H1 (cell line): ENCODE data around the gene ZPBP. TPM values are rescaled to one million over a fixed set of nuclear protein-coding genes. Genes with fewer than 3 reads are reported as not detected.

Experiments
- EP300 ChIP-seq, 2 experiments: IDR thresholded peaks; 1 replicate in 1 of 2; 2 replicates in 1 of 2; pipeline ENCODE4 v1.6.1; 2011 to 2012; ENCODE audit warnings: low read depth in 2 of 2, low read length in 2 of 2, mild to moderate bottlenecking in 2 of 2, borderline replicate concordance in 1 of 2, inconsistent platforms in 1 of 2, moderate library complexity in 1 of 2
- FOSL1 ChIP-seq: IDR thresholded peaks from 2 replicates; pipeline ENCODE4 v1.6.1; 2011; ENCODE audit warnings: mild to moderate bottlenecking, low read depth, low read length, moderate library complexity; ENCODE audit not compliant: insufficient read depth
- HDAC6 ChIP-seq: IDR thresholded peaks from one replicate; pipeline ENCODE4 v1.7.1; 2012; ENCODE audit warnings: low read depth, mild to moderate bottlenecking, inconsistent platforms, low read length, moderate library complexity
- JUN ChIP-seq: IDR thresholded peaks from 2 replicates; pipeline ENCODE4 v1.6.1; 2011; ENCODE audit warnings: low read depth, mild to moderate bottlenecking, improper control_type of control experiment, low read length
- JUND ChIP-seq: IDR thresholded peaks from 2 replicates; pipeline ENCODE4 v1.6.1; 2011; ENCODE audit warnings: mild to moderate bottlenecking, improper control_type of control experiment, low read length
- KDM1A ChIP-seq: fragments of 200-600, 300-600 bp; sonication (generic); IDR thresholded peaks from 2 replicates; pipeline ENCODE4 v1.7.1; 2016; ENCODE audit warnings: mild to moderate bottlenecking, low read length, borderline replicate concordance
- KDM4A ChIP-seq: IDR thresholded peaks from one replicate; pipeline ENCODE4 v1.7.1; 2012; ENCODE audit warnings: low read depth, mild to moderate bottlenecking, moderate library complexity, low read length, inconsistent platforms; ENCODE audit not compliant: severe bottlenecking
- MAX ChIP-seq: IDR thresholded peaks from 2 replicates; pipeline ENCODE4 v1.6.1; 2012; ENCODE audit warnings: inconsistent platforms
- NRF1 ChIP-seq: IDR thresholded peaks from 2 replicates; pipeline ENCODE4 v1.6.1; 2011; ENCODE audit warnings: mild to moderate bottlenecking, low read depth, low read length, improper control_type of control experiment
- POLR2A ChIP-seq, 2 experiments: IDR thresholded peaks; 1 replicate in 1 of 2; 2 replicates in 1 of 2; pipeline ENCODE4 v1.6.1; 2011; ENCODE audit warnings: low read depth in 2 of 2, low read length in 2 of 2, mild to moderate bottlenecking in 2 of 2; ENCODE audit errors: control extremely low read depth in 1 of 2
- RFX5 ChIP-seq: IDR thresholded peaks from 2 replicates; pipeline ENCODE4 v1.6.1; 2011; ENCODE audit warnings: low read depth, low read length, improper control_type of control experiment, borderline replicate concordance
- RNF2 ChIP-seq: fragments of 200-900, 300-1000 bp; sonication (generic); IDR thresholded peaks from 2 replicates; pipeline ENCODE4 v1.7.1; 2016; ENCODE audit warnings: borderline replicate concordance, low read depth, mild to moderate bottlenecking, antibody characterized with exemption, low read length; ENCODE audit not compliant: poor library complexity, severe bottlenecking; ENCODE audit errors: missing control alignments
- SIRT6 ChIP-seq: IDR thresholded peaks from one replicate; pipeline ENCODE4 v1.7.1; 2012; ENCODE audit warnings: low read length, inconsistent platforms
- SP1 ChIP-seq: IDR thresholded peaks from 2 replicates; pipeline ENCODE4 v1.6.1; 2011; ENCODE audit warnings: low read depth, low read length
- TAF1 ChIP-seq: IDR thresholded peaks from 2 replicates; pipeline ENCODE4 v1.6.1; 2011; ENCODE audit warnings: mild to moderate bottlenecking, low read depth, low read length
- TCF12 ChIP-seq: IDR thresholded peaks from 2 replicates; pipeline ENCODE4 v1.6.1; 2011; ENCODE audit warnings: low read depth, mild to moderate bottlenecking, low read length
- YY1 ChIP-seq: IDR thresholded peaks from 2 replicates; pipeline ENCODE4 v1.6.1; 2011; ENCODE audit warnings: low read depth, mild to moderate bottlenecking, low read length
- ZNF274 ChIP-seq: IDR thresholded peaks from 2 replicates; pipeline ENCODE4 v1.7.0; 2012; ENCODE audit warnings: low read length, borderline replicate concordance; ENCODE audit errors: extremely low read depth
- polyA plus RNA-seq, 7 experiments: library from polyadenylated mRNA; depleted of rRNA in 3 of 7; stranded (reverse) in 5 of 7; unstranded in 2 of 7; fragments of >200 nt in 5 of 7; fragments of 200-250 nt in 2 of 7; gene quantifications; 1 replicate in 5 of 7; 2 replicates in 1 of 7; 4 replicates in 1 of 7; pipeline versions ENCODE4 v1.2.1 to v1.2.3, GENCODE V29; 2011 to 2013; ENCODE audit warnings: missing spikeins in 2 of 7, mixed read lengths in 2 of 7
- total RNA-seq: library from RNA; stranded (reverse); fragmentation: NEBNext Ultra II Directional; extraction: Animal tissue kit (Norgen Biotek cat#: 25700); gene quantifications from 2 replicates; pipeline ENCODE4 v1.2.1, GENCODE V29; 2021
- TF ChIP-seq, protein P1 (sequence below): IDR thresholded peaks from 2 replicates; pipeline ENCODE4 v1.6.1; 2012; ENCODE audit warnings: inconsistent platforms

The ZPBP gene
- total and polyA plus RNA-seq, 2 of the 8 experiments (the other 6 are each of a cell fraction or from before 2014, with no cell fraction given) = not detected

DNA sequence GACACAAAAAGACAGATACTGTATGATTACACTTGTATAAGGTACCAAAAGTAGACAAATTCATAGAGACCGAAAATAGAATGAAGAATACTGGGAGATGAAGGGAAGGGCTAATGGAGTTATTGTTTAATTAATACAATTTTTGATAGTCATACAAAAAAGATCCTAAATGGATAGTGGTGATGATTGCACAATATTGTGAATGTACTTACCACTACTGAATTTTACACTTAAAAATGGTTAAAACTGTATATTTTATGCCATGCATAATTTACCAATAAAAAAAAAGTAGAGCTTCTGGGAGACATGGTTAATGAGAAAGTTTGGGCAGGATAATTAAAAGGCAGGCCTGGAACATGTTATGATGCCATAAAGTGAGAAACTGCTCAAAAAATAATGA lies 119.0 kb downstream of the ZPBP start (continued):
- no peak for TF ChIP-seq NRF1
- TF ChIP-seq RFX5 = no peak
- TF ChIP-seq KDM4A = no peak
- TF ChIP-seq RNF2 = no peak
- TF ChIP-seq, protein P1, sequence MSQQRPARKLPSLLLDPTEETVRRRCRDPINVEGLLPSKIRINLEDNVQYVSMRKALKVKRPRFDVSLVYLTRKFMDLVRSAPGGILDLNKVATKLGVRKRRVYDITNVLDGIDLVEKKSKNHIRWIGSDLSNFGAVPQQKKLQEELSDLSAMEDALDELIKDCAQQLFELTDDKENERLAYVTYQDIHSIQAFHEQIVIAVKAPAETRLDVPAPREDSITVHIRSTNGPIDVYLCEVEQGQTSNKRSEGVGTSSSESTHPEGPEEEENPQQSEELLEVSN = no peak
- TF ChIP-seq YY1 = no peak
- no peak for TF ChIP-seq POLR2A (IDR thresholded peaks at IDR 0.05; ENCODE audit: control extremely low read depth in 1 of 2, low read depth in 2 of 2, low read length in 2 of 2)
- no peak for TF ChIP-seq KDM1A
- TF ChIP-seq SIRT6 = no peak
- no peak for TF ChIP-seq SP1
- TF ChIP-seq TAF1 = no peak
- TF ChIP-seq FOSL1 = no peak
- no peak for TF ChIP-seq TCF12
- TF ChIP-seq ZNF274 = no peak
- TF ChIP-seq MAX = no peak
- no peak for TF ChIP-seq JUN
- no peak for TF ChIP-seq JUND
- no peak for TF ChIP-seq EP300 (IDR thresholded peaks at IDR 0.05; ENCODE audit: borderline replicate concordance in 1 of 2, low read depth in 2 of 2, low read length in 2 of 2)
- no peak for TF ChIP-seq HDAC6
